K562 (cell line): Measurements from ENCODE around the gene C11orf98. TPM values are rescaled to one million over a fixed set of nuclear protein-coding genes. Genes with fewer than 3 reads are reported as not detected.

Experiments
- FOXK1 ChIP-seq: sonication (generic); formaldehyde crosslinking; IDR thresholded peaks from 2 replicates; pipeline ENCODE4 v1.8.0; 2022; ENCODE audit warnings: missing genetic modification reagents, mild to moderate bottlenecking, borderline replicate concordance
- MCM3 ChIP-seq: fragments of 450-650 bp; IDR thresholded peaks from 2 replicates; pipeline ENCODE4 v1.6.1; 2016
- NR3C1 ChIP-seq: sonication (generic); formaldehyde crosslinking; IDR thresholded peaks from 2 replicates; pipeline ENCODE4 v1.8.1; 2022; ENCODE audit warnings: missing genetic modification reagents
- RB1 ChIP-seq: fragments of 450-650 bp; IDR thresholded peaks from 2 replicates; pipeline ENCODE4 v1.6.1; 2017; ENCODE audit warnings: low read depth, mild to moderate bottlenecking
- SOX6 ChIP-seq: fragments of 450-650 bp; IDR thresholded peaks from 2 replicates; pipeline ENCODE4 v1.6.1; 2014; ENCODE audit warnings: mild to moderate bottlenecking
- SRSF9 ChIP-seq: fragments of 200-400 bp; formaldehyde crosslinking; IDR thresholded peaks from 2 replicates; pipeline ENCODE4 v1.6.1; 2017; ENCODE audit warnings: low read depth, low read length, borderline replicate concordance
- TRIM24 ChIP-seq, 2 experiments: fragments of 450-650 bp; IDR thresholded peaks; 2 replicates each; pipeline ENCODE4 v1.6.1; 2016
- ZNF431 ChIP-seq: sonication (generic); formaldehyde crosslinking; IDR thresholded peaks from 2 replicates; pipeline ENCODE4 v1.8.0; 2022; ENCODE audit warnings: mild to moderate bottlenecking, missing genetic modification reagents
- ZNF695 ChIP-seq: fragments of 450-650 bp; formaldehyde crosslinking; IDR thresholded peaks from 2 replicates; pipeline ENCODE4 v1.4.0; 2020; ENCODE audit warnings: mild to moderate bottlenecking, moderate library complexity
- ZNF699 ChIP-seq: fragments of 250-450 bp; sonication (Bioruptor Pico); IDR thresholded peaks from 2 replicates; pipeline ENCODE4 v1.8.0; 2021; ENCODE audit warnings: mild to moderate bottlenecking, moderate library complexity; ENCODE audit not compliant: insufficient replicate concordance
- ZNF707 ChIP-seq: fragments of 250-450 bp; sonication (Bioruptor Pico); conservative IDR thresholded peaks from 2 replicates; pipeline ENCODE4 v1.8.0; 2022; ENCODE audit warnings: inconsistent platforms, mild to moderate bottlenecking, moderate library complexity
- ZNF79 ChIP-seq: fragments of 250-450 bp; sonication (Bioruptor Pico); IDR thresholded peaks from 2 replicates; pipeline ENCODE4 v1.4.0; 2020; ENCODE audit warnings: low read depth, mild to moderate bottlenecking, moderate library complexity
- polyA plus RNA-seq, 8 experiments: library from polyadenylated mRNA; depleted of rRNA in 4 of 8; stranded (reverse) in 5 of 8; unstranded in 3 of 8; fragments of >200 nt; fragmentation: Nextera tagmentation in 2 of 8; fragmentation: Illumina TruSeq in 1 of 8; extraction: Ambion mirVana in 2 of 8; extraction: Trizol in 1 of 8; gene quantifications; 2 replicates each; pipeline versions ENCODE4 v1.2.1 to v1.2.3, GENCODE V29; 2011 to 2014; ENCODE audit warnings: inconsistent platforms in 1 of 8, missing spikeins in 1 of 8
- total RNA-seq, 7 experiments: library from RNA; depleted of rRNA in 6 of 7; stranded (reverse); fragments of >200 nt in 6 of 7; fragmentation: Illumina TruSeq in 2 of 7; extraction: Trizol in 2 of 7; gene quantifications; 2 replicates each; pipeline versions ENCODE4 v1.2.1 to v1.2.3, GENCODE V29; 2011 to 2021; ENCODE audit warnings: low replicate concordance in 1 of 7
- TF ChIP-seq, protein P1 (sequence below): fragments of 250-450 bp; sonication (Bioruptor Pico); IDR thresholded peaks from 2 replicates; pipeline ENCODE4 v1.5.0; 2021
- TF ChIP-seq, protein P2 (sequence below): fragments of 150-350 bp; IDR thresholded peaks from 2 replicates; pipeline ENCODE4 v1.6.1; 2014; ENCODE audit warnings: low read depth, mild to moderate bottlenecking, low read length, borderline replicate concordance
- TF ChIP-seq, protein P3 (sequence below): fragments of 450-650 bp; formaldehyde crosslinking; IDR thresholded peaks from 2 replicates; pipeline ENCODE4 v1.4.0; 2020; ENCODE audit warnings: mild to moderate bottlenecking, mixed read lengths
- TF ChIP-seq, protein P4 (sequence below): fragments of 450-650 bp; IDR thresholded peaks from 2 replicates; pipeline ENCODE4 v1.6.1; 2016
- TF ChIP-seq, protein P5 (sequence below): sonication (generic); formaldehyde crosslinking; IDR thresholded peaks from 2 replicates; pipeline ENCODE4 v1.8.1; 2023; ENCODE audit warnings: mild to moderate bottlenecking, missing genetic modification reagents

Gene C11orf98
- total and polyA plus RNA-seq, 9 of the 15 experiments (the other 6 are each of a cell fraction or from before 2014, with no cell fraction given), result 103 to 352 (median 218) TPM

DNA sequence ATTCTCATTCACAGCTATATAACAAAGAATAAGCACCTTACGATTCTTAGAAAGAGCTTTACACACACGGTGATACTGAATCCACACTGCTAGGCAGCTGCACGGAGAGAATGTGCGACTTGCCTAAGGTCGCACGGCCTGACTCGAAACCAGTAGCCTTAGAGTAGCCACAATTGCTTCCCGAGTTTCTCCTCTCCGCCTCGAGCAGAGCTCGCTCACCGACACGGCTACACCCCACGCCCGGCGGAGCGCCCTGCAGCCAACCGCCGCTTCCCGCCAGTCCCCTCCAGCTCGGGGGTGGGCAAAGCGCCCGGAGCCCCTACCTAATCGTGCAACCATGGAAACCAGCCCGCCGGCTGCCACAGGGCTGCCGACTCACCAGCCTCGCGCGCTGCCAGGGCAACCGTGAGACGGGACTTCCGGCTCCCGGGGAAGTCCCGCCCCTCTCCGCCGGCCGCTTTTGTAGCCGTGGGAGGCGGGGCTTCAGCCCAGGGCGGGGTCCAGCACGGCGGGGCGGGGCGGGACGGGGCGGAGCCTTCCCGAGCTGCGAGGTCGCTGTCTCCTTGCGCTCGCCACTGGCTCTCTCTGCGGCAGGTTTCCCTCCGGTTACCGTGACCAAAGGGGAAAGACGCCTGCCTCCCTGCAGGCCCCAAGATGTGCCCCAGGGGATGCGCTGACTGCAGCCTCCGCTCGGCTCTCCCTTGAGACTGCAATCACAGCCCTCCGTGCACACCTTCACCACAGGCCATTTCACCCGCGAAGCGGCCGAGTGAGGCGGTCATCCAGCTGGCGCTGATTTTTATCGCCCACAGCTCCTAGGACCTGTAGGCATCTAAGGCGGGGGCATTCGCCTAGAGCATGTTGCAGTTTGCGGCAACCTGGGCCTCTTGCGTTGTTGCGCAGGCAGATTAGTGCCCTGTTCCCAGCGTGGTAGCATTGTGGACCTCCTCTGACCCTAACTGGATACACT, 41.2 kb upstream of the C11orf98 start (continued):
- TF ChIP-seq, protein P1, sequence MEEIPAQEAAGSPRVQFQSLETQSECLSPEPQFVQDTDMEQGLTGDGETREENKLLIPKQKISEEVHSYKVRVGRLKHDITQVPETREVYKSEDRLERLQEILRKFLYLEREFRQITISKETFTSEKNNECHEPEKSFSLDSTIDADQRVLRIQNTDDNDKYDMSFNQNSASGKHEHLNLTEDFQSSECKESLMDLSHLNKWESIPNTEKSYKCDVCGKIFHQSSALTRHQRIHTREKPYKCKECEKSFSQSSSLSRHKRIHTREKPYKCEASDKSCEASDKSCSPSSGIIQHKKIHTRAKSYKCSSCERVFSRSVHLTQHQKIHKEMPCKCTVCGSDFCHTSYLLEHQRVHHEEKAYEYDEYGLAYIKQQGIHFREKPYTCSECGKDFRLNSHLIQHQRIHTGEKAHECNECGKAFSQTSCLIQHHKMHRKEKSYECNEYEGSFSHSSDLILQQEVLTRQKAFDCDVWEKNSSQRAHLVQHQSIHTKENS, result no peak
- TF ChIP-seq, protein P2, sequence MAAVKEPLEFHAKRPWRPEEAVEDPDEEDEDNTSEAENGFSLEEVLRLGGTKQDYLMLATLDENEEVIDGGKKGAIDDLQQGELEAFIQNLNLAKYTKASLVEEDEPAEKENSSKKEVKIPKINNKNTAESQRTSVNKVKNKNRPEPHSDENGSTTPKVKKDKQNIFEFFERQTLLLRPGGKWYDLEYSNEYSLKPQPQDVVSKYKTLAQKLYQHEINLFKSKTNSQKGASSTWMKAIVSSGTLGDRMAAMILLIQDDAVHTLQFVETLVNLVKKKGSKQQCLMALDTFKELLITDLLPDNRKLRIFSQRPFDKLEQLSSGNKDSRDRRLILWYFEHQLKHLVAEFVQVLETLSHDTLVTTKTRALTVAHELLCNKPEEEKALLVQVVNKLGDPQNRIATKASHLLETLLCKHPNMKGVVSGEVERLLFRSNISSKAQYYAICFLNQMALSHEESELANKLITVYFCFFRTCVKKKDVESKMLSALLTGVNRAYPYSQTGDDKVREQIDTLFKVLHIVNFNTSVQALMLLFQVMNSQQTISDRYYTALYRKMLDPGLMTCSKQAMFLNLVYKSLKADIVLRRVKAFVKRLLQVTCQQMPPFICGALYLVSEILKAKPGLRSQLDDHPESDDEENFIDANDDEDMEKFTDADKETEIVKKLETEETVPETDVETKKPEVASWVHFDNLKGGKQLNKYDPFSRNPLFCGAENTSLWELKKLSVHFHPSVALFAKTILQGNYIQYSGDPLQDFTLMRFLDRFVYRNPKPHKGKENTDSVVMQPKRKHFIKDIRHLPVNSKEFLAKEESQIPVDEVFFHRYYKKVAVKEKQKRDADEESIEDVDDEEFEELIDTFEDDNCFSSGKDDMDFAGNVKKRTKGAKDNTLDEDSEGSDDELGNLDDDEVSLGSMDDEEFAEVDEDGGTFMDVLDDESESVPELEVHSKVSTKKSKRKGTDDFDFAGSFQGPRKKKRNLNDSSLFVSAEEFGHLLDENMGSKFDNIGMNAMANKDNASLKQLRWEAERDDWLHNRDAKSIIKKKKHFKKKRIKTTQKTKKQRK, result no peak
- TF ChIP-seq SOX6 (no peak), ZNF699 (CRISPR knock-in tag) (no peak), ZNF695 (CRISPR knock-in tag) (0 out of 2 replicates have a peak, but pooled peaks have one; percentile 24), MCM3 (no peak), ZNF79 (no peak), ZNF431 (CRISPR knock-in tag) (no peak), TRIM24 (IDR thresholded peaks at IDR 0.05) (no peak), ZNF707 (no peak), SRSF9 (no peak), FOXK1 (CRISPR knock-in tag) (peak; percentile 55; the same call in 1 of the 2 replicates), RB1 (peak; percentile 65; the same call in 1 of the 2 replicates), NR3C1 (CRISPR knock-in tag) (no peak)
- TF ChIP-seq, protein P3, sequence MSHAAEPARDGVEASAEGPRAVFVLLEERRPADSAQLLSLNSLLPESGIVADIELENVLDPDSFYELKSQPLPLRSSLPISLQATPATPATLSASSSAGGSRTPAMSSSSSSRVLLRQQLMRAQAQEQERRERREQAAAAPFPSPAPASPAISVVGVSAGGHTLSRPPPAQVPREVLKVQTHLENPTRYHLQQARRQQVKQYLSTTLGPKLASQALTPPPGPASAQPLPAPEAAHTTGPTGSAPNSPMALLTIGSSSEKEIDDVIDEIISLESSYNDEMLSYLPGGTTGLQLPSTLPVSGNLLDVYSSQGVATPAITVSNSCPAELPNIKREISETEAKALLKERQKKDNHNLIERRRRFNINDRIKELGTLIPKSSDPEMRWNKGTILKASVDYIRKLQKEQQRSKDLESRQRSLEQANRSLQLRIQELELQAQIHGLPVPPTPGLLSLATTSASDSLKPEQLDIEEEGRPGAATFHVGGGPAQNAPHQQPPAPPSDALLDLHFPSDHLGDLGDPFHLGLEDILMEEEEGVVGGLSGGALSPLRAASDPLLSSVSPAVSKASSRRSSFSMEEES (CRISPR knock-in tag), result no peak
- TF ChIP-seq, protein P4, sequence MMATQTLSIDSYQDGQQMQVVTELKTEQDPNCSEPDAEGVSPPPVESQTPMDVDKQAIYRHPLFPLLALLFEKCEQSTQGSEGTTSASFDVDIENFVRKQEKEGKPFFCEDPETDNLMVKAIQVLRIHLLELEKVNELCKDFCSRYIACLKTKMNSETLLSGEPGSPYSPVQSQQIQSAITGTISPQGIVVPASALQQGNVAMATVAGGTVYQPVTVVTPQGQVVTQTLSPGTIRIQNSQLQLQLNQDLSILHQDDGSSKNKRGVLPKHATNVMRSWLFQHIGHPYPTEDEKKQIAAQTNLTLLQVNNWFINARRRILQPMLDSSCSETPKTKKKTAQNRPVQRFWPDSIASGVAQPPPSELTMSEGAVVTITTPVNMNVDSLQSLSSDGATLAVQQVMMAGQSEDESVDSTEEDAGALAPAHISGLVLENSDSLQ, result peak; percentile 27; the same call in 1 of the 2 replicates
- TF ChIP-seq, protein P5, sequence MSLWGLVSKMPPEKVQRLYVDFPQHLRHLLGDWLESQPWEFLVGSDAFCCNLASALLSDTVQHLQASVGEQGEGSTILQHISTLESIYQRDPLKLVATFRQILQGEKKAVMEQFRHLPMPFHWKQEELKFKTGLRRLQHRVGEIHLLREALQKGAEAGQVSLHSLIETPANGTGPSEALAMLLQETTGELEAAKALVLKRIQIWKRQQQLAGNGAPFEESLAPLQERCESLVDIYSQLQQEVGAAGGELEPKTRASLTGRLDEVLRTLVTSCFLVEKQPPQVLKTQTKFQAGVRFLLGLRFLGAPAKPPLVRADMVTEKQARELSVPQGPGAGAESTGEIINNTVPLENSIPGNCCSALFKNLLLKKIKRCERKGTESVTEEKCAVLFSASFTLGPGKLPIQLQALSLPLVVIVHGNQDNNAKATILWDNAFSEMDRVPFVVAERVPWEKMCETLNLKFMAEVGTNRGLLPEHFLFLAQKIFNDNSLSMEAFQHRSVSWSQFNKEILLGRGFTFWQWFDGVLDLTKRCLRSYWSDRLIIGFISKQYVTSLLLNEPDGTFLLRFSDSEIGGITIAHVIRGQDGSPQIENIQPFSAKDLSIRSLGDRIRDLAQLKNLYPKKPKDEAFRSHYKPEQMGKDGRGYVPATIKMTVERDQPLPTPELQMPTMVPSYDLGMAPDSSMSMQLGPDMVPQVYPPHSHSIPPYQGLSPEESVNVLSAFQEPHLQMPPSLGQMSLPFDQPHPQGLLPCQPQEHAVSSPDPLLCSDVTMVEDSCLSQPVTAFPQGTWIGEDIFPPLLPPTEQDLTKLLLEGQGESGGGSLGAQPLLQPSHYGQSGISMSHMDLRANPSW (CRISPR knock-in tag), result no peak
